ENCODE measurements around the gene MRI1. TPM values are rescaled to one million over a fixed set of nuclear protein-coding genes. Genes with fewer than 3 reads are reported as not detected.

MRI1 gene
- total RNA-seq, 1 donor from 2014 or later: 20.2 TPM

- H3K4me1 Mint-ChIP-seq (ENCODE audit: low read depth): peaks cover 24% of the 10 kb centered on the region
- no peaks in the 10 kb centered on the region for H3K36me3 Mint-ChIP-seq (ENCODE audit: low read depth)
- H3K4me3 Mint-ChIP-seq (ENCODE audit: unreplicated experiment): no peak overlapping the region
- H3K27ac Mint-ChIP-seq (ENCODE audit: unreplicated experiment): no peak overlapping the region
- H3K9me3 Mint-ChIP-seq (ENCODE audit: low read depth): no peaks in the 10 kb centered on the region
- no peak for TF ChIP-seq CTCF (IDR thresholded peaks at IDR 0.05)
- H3K27me3 Mint-ChIP-seq (ENCODE audit: low read depth): no peaks in the 10 kb centered on the region
- no peak for DNase-seq (ENCODE audit: low spot score)
Measured at GRCh38 chr19:13734751-13735150, 29.6 kb upstream of the MRI1 start.

- Mint-ChIP-seq H3K4me1 (ENCODE audit: low read depth) (no peaks in the 10 kb centered on the region), H3K4me3 (ENCODE audit: unreplicated experiment) (no peak overlapping the region), H3K9me3 (ENCODE audit: low read depth) (no peaks in the 10 kb centered on the region), H3K27me3 (ENCODE audit: low read depth) (no peaks in the 10 kb centered on the region), H3K36me3 (ENCODE audit: low read depth) (no peaks in the 10 kb centered on the region), H3K27ac (ENCODE audit: unreplicated experiment) (no peak overlapping the region)
- DNase-seq (ENCODE audit: low spot score): no peak
- TF ChIP-seq CTCF (IDR thresholded peaks at IDR 0.05): no peak
Measured at GRCh38 chr19:13738073-13738472, 26.2 kb upstream of the MRI1 start.

GRCh38 chr19:13741893-13742292, 22.4 kb upstream of the MRI1 start:
- H3K27ac Mint-ChIP-seq (ENCODE audit: unreplicated experiment): peak overlapping the region; percentile 24
- TF ChIP-seq CTCF (IDR thresholded peaks at IDR 0.05): no peak
- no peak for DNase-seq (ENCODE audit: low spot score)

GRCh38 chr19:13742756-13743155, 21.6 kb upstream of the MRI1 start:
- Mint-ChIP-seq H3K27ac (ENCODE audit: unreplicated experiment) (no peak overlapping the region), H3K9me3 (ENCODE audit: low read depth) (peaks cover 7% of the 10 kb centered on the region), H3K4me3 (ENCODE audit: unreplicated experiment) (no peak overlapping the region), H3K4me1 (ENCODE audit: low read depth) (peaks cover 4% of the 10 kb centered on the region), H3K36me3 (ENCODE audit: low read depth) (no peaks in the 10 kb centered on the region), H3K27me3 (ENCODE audit: low read depth) (no peaks in the 10 kb centered on the region)
- no peak for DNase-seq (ENCODE audit: low spot score)
- TF ChIP-seq CTCF (IDR thresholded peaks at IDR 0.05): no peak

More at GRCh38 chr19:13741893-13742292, 22.4 kb upstream of the MRI1 start:
- H3K27me3 Mint-ChIP-seq (ENCODE audit: low read depth): no peaks in the 10 kb centered on the region
- H3K4me3 Mint-ChIP-seq (ENCODE audit: unreplicated experiment): no peak overlapping the region
- peaks cover 2% of the 10 kb centered on the region for H3K9me3 Mint-ChIP-seq (ENCODE audit: low read depth)
- H3K4me1 Mint-ChIP-seq (ENCODE audit: low read depth): no peaks in the 10 kb centered on the region
- H3K36me3 Mint-ChIP-seq (ENCODE audit: low read depth): no peaks in the 10 kb centered on the region

GRCh38 chr19:13744174-13744573, 20.1 kb upstream of the MRI1 start:
- Mint-ChIP-seq H3K27ac (ENCODE audit: unreplicated experiment) (no peak overlapping the region), H3K4me3 (ENCODE audit: unreplicated experiment) (no peak overlapping the region), H3K27me3 (ENCODE audit: low read depth) (no peaks in the 10 kb centered on the region), H3K4me1 (ENCODE audit: low read depth) (peaks cover 15% of the 10 kb centered on the region), H3K9me3 (ENCODE audit: low read depth) (peaks cover 7% of the 10 kb centered on the region), H3K36me3 (ENCODE audit: low read depth) (no peaks in the 10 kb centered on the region)
- DNase-seq (ENCODE audit: low spot score): no peak
- TF ChIP-seq CTCF (IDR thresholded peaks at IDR 0.05): no peak
